Spleen (tissue), 11 donors: ENCODE data around the gene ZSCAN21. TPM values are rescaled to one million over a fixed set of nuclear protein-coding genes. Genes with fewer than 3 reads are reported as not detected.

Source experiments
- DNase-seq: peaks from one replicate; pipeline ENCODE4 v3.0.0-alpha.2; 2020
- H3K27ac ChIP-seq, 8 donors: fragments of 200-600 bp; sonication (generic) in 7 of 8; 1 replicate in 4 of 8; 2 replicates in 4 of 8; pipeline versions ENCODE4 v1.5.0 to v1.8.0; 2016 to 2021; ENCODE audit warnings: inconsistent platforms in 4 of 8, mild to moderate bottlenecking in 4 of 8, moderate library complexity in 1 of 8
- H3K27me3 ChIP-seq, 7 donors: fragments of 200-600 bp; sonication (generic) in 6 of 7; replicated peaks in 1 of 7; 1 replicate in 4 of 7; 2 replicates in 3 of 7; pipeline versions ENCODE4 v1.5.0 to v1.8.0; 2016 to 2021; ENCODE audit warnings: inconsistent platforms in 3 of 7, mild to moderate bottlenecking in 1 of 7
- H3K36me3 ChIP-seq, 6 donors: fragments of 200-600 bp; sonication (generic) in 5 of 6; 1 replicate in 4 of 6; 2 replicates in 2 of 6; pipeline versions ENCODE4 v1.5.0 to v1.8.0; 2016 to 2021; ENCODE audit warnings: inconsistent platforms in 2 of 6
- H3K4me1 ChIP-seq, 6 donors: fragments of 200-600 bp; sonication (generic) in 5 of 6; 1 replicate in 3 of 6; 2 replicates in 3 of 6; pipeline versions ENCODE4 v1.5.0 to v1.8.0; 2016 to 2021; ENCODE audit warnings: inconsistent platforms in 3 of 6
- H3K4me3 ChIP-seq, 8 donors: fragments of 200-600 bp; sonication (generic) in 7 of 8; 1 replicate in 4 of 8; 2 replicates in 4 of 8; pipeline versions ENCODE4 v1.5.0 to v1.8.0; 2016 to 2021; ENCODE audit warnings: inconsistent platforms in 4 of 8, mild to moderate bottlenecking in 4 of 8, moderate library complexity in 2 of 8
- H3K9me3 ChIP-seq, 8 donors: fragments of 200-600 bp; sonication (generic) in 7 of 8; 1 replicate in 4 of 8; 2 replicates in 4 of 8; pipeline versions ENCODE4 v1.5.0 to v1.8.0; 2016 to 2021; ENCODE audit warnings: inconsistent platforms in 4 of 8
- POLR2A ChIP-seq, 3 donors: fragments of 450-650 bp; IDR thresholded peaks; one replicate each; pipeline ENCODE4 v1.5.1; 2017; ENCODE audit warnings: antibody characterized with exemption in 3 of 3, mild to moderate bottlenecking in 1 of 3
- POLR2AphosphoS5 ChIP-seq, 3 donors: sonication (generic); formaldehyde crosslinking; IDR thresholded peaks; one replicate each; pipeline ENCODE4 v1.5.1; 2017; ENCODE audit warnings: antibody characterized with exemption in 3 of 3
- WGBS, 5 donors: extraction: QIAGEN DNeasy Blood & Tissue Kit in 3 of 5; methylation state at CpG; one replicate each; pipeline versions ENCODE4 v1.1.5 to v1.1.7; 2013 to 2018; 5-methylcytosine and 5-hydroxymethylcytosine counted together
- intact Hi-C: fragments of 100-400 bp; cut with DNase I; formaldehyde crosslinking; loops from one replicate; pipeline ENCODE4 v1.15.0; 2023; ENCODE audit warnings: low total_unique reads
- polyA plus RNA-seq, 3 donors: library from polyadenylated mRNA; stranded (reverse); fragments of 200-250 nt; gene quantifications; one replicate each; pipeline ENCODE4 v1.2.1, GENCODE V29; 2013
- total RNA-seq, 7 donors: library from RNA; depleted of rRNA in 3 of 7; stranded (reverse); fragments of >200 nt in 3 of 7; fragmentation: NEBNext Ultra II Directional in 4 of 7; extraction: Animal tissue kit (Norgen Biotek cat#: 25700) in 4 of 7; gene quantifications; one replicate each; pipeline versions ENCODE4 v1.1.0 to v1.2.1, GENCODE V29; 2016 to 2021
- TF ChIP-seq, protein P1 (sequence below), 11 experiments: fragments of 200-600 bp in 7 of 11; fragments of 450-650 bp in 4 of 11; sonication (generic) in 4 of 11; IDR thresholded peaks in 8 of 11; conservative IDR thresholded peaks in 3 of 11; 1 replicate in 7 of 11; 2 replicates in 4 of 11; pipeline versions ENCODE4 v1.4.0 to v1.8.0; 2016 to 2021; ENCODE audit warnings: antibody characterized with exemption in 11 of 11, inconsistent platforms in 4 of 11, mild to moderate bottlenecking in 1 of 11
- donor health status: healthy with polysubstance abuse.
- donor health status: DM: no; HTN: no; CAD: no; lungs with moderate emphysema.
- donor health status: DM: no; HTN: no; CAD: no.
- donor health status: Bipolar disorder and iron deficiency.
- donor health status: healthy.
- donor health status: DM: no; HTN: no; CAD: no.
- donor health status: DM: yes; HTN: yes; CAD: no.

Gene ZSCAN21
- total and polyA plus RNA-seq, 10 donors: 3.7 to 14.3 (median 8.6) TPM

DNA sequence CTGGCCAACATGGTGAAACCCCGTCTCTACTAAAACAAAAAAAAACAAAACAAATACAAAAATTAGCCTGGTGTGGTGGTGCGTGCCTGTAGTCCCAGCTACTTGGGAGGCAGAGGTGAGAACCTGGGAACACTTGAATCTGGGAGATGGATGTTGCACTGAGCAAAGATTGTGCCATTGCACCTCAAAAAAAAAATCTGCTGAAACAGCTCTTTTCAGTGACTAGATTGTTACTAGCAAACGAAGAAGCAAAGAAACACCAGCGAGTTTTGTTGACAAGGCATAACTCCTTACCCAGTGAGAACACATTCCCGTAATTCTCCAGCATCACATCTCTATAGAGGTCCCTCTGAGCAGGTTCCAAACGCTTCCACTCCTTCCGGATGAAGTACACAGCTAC lies 25.3 kb downstream of the ZSCAN21 start:
- no peaks in the 10 kb centered on the region for H3K27me3 ChIP-seq
- 93 to 97% (median 95%) methylated on average over 7 of the region's 7 CpGs for WGBS, 5 donors
- peaks cover 6 to 39% (median 36%) of the 10 kb centered on the region in 8 donors for H3K9me3 ChIP-seq
- H3K4me3 ChIP-seq: no peak overlapping the region
- H3K4me1 ChIP-seq: peaks cover 3 to 15% (median 10%) of the 10 kb centered on the region in 6 donors
- peaks cover 33 to 100% (median 89%) of the 10 kb centered on the region in 6 donors for H3K36me3 ChIP-seq
- H3K27ac ChIP-seq: no peak overlapping the region
- TF ChIP-seq POLR2AphosphoS5 (IDR thresholded peaks at IDR 0.05) (no peak), POLR2A (IDR thresholded peaks at IDR 0.05) (no peak)
- TF ChIP-seq, protein P1, sequence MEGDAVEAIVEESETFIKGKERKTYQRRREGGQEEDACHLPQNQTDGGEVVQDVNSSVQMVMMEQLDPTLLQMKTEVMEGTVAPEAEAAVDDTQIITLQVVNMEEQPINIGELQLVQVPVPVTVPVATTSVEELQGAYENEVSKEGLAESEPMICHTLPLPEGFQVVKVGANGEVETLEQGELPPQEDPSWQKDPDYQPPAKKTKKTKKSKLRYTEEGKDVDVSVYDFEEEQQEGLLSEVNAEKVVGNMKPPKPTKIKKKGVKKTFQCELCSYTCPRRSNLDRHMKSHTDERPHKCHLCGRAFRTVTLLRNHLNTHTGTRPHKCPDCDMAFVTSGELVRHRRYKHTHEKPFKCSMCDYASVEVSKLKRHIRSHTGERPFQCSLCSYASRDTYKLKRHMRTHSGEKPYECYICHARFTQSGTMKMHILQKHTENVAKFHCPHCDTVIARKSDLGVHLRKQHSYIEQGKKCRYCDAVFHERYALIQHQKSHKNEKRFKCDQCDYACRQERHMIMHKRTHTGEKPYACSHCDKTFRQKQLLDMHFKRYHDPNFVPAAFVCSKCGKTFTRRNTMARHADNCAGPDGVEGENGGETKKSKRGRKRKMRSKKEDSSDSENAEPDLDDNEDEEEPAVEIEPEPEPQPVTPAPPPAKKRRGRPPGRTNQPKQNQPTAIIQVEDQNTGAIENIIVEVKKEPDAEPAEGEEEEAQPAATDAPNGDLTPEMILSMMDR (IDR thresholded peaks at IDR 0.05 in 8 of 11, conservative IDR thresholded peaks at IDR 0.05 in 3 of 11): no peak
- intact Hi-C loops: loop anchor here (10.0 kb wide), 1 partner anchor 90 kb away; no protein-coding TSS in a partner anchor
- no peak for DNase-seq

DNA sequence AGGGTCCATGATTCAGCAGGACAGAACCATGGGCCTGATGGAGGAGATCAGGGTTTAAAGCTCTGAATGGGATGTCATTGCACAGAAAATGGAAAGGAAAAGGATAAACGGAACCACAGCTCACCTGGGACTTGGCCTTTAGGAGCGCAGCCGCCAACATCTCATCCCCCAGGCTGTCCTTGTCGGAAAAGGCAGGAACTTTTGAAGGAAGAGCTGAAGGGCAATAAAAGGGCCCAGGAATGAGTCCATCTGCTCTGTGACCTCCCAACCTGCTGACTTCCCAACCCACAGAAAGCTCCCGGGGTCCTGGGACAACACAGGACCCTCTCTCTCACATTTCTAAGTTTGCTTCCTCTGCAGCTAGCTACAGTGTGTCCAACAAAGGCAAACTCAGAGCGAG lies 25.8 kb downstream of the ZSCAN21 start:
- Histone ChIP-seq H3K4me1 (peaks cover 9 to 21% (median 15%) of the 10 kb centered on the region in 6 donors), H3K27ac (no peak overlapping the region), H3K27me3 (no peaks in the 10 kb centered on the region), H3K4me3 (no peak overlapping the region), H3K9me3 (peaks cover 6 to 33% (median 30%) of the 10 kb centered on the region in 8 donors), H3K36me3 (peaks cover 31 to 99% (median 84%) of the 10 kb centered on the region in 6 donors)
- no peak for DNase-seq
- no peak for TF ChIP-seq POLR2AphosphoS5 (IDR thresholded peaks at IDR 0.05)
- no peak for TF ChIP-seq POLR2A (IDR thresholded peaks at IDR 0.05)
- TF ChIP-seq, protein P1 (IDR thresholded peaks at IDR 0.05 in 8 of 11, conservative IDR thresholded peaks at IDR 0.05 in 3 of 11): no peak
- WGBS, 5 donors: 93 to 99% (median 96%) methylated on average over 6 of the region's 6 CpGs
- intact Hi-C loops: loop anchor here (10.0 kb wide), 1 partner anchor 91 kb away; no protein-coding TSS in a partner anchor

DNA sequence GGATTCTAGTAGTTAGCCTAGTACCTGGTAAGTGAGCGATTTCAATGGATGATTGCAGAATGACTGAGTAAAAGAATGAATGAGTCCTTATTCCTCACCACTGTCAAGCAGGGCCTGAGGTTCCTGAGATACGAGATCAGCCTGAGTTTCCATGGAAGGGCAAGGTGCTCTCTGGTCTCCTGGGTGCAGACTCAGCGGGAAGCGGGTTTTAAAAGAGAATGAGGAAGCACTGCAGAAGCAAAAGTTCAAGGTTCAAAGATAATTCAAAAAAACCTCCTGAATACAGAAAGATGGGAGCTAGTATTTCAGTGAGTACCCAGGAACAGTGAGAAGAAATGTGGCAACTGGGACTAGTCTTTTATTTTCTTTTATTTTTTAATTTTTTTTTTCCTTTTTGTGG lies 27.6 kb downstream of the ZSCAN21 start:
- Histone ChIP-seq H3K4me3 (no peak overlapping the region), H3K36me3 (peaks cover 17 to 81% (median 66%) of the 10 kb centered on the region in 6 donors), H3K9me3 (peaks cover 0 to 15% (median 12%) of the 10 kb centered on the region in 8 donors), H3K27ac (no peak overlapping the region), H3K4me1 (peaks cover 13 to 35% (median 28%) of the 10 kb centered on the region in 6 donors), H3K27me3 (no peaks in the 10 kb centered on the region)
- DNase-seq: no peak
- 82 to 95% (median 86%) methylated on average over 4 of the region's 4 CpGs for WGBS, 5 donors
- no peak for TF ChIP-seq POLR2AphosphoS5 (IDR thresholded peaks at IDR 0.05)
- TF ChIP-seq, protein P1 (IDR thresholded peaks at IDR 0.05 in 8 of 11, conservative IDR thresholded peaks at IDR 0.05 in 3 of 11): no peak
- no peak for TF ChIP-seq POLR2A (IDR thresholded peaks at IDR 0.05)
- intact Hi-C loops: loop anchor here (10.0 kb wide), 1 partner anchor 92 kb away; no protein-coding TSS in a partner anchor

DNA sequence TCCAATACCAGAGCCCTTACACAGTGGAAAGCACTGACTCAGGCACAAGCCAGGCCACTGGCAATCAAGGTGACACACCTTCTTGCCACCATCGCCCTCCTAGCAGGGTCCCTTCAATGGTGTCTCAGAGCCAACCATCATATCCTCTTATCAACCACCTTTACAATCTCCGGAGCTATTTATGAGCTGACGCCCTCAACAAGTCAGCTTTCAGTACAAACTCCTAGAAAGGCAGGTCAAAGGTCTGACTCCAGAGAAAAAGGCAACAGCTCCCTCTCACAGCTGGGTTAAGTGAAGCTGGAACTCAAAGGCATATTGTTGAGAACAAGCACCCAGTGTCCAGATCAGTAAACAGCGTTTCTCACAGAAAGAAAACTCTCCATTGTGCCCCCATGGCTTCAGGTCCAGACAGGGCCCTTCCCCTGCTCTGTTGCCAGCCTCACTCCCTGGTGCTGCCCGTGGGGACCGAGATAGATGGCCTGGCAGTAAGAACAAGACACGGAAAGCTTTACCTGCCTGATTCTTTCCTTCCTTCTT lies 29.5 kb downstream of the ZSCAN21 start:
- Histone ChIP-seq H3K4me3 (no peak overlapping the region), H3K36me3 (peaks cover 6 to 62% (median 47%) of the 10 kb centered on the region in 6 donors), H3K9me3 (no peaks in the 10 kb centered on the region), H3K27me3 (no peaks in the 10 kb centered on the region), H3K27ac (no peak overlapping the region), H3K4me1 (peaks cover 21 to 46% (median 36%) of the 10 kb centered on the region in 6 donors)
- 81 to 91% (median 89%) methylated on average over 7 of the region's 7 CpGs for WGBS, 5 donors
- intact Hi-C loops: loop anchor here (10.0 kb wide), 1 partner anchor 94 kb away; no protein-coding TSS in a partner anchor
- TF ChIP-seq, protein P1 (IDR thresholded peaks at IDR 0.05 in 8 of 11, conservative IDR thresholded peaks at IDR 0.05 in 3 of 11): no peak
- no peak for TF ChIP-seq POLR2A (IDR thresholded peaks at IDR 0.05)
- TF ChIP-seq POLR2AphosphoS5 (IDR thresholded peaks at IDR 0.05): no peak
- DNase-seq: no peak
